Measurements from ENCODE around the gene GAA.

The GAA gene

DNA sequence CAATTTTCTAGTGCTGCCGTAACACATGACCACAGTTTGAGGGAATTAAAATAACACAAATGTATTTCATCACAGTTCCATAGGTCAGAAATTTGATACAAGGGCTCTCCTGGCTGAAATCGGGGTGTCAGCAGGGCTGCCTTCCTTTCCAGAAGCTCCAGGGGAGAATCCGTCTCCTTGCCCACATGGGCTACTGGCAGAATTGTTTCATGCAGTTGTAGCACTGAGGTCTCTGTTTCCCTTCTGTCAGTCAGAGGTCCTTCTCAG is 25.0 kb downstream of the GAA start:
- no peaks in the 10 kb centered on the region for H3K36me3 ChIP-seq (ENCODE audit: control insufficient read depth, insufficient read depth, low read length)
- H3K4me3 ChIP-seq (ENCODE audit: low read length): no peak overlapping the region
- no peaks in the 10 kb centered on the region for H3K27me3 ChIP-seq (ENCODE audit: control insufficient read depth, insufficient read depth, low read length)
- H3K4me1 ChIP-seq (ENCODE audit: control insufficient read depth, insufficient read depth, low read length): peaks cover 6% of the 10 kb centered on the region; the same call in 1 of the 2 replicates
- H3K9me3 ChIP-seq (ENCODE audit: control insufficient read depth, insufficient read depth, low read length): no peaks in the 10 kb centered on the region
- H3K27ac ChIP-seq (ENCODE audit: low read length): no peak overlapping the region
- DNase-seq (ENCODE audit: low read depth, low spot score): no peak
- no CpG with 5 or more reads among the region's 3 CpGs for WGBS (ENCODE audit: insufficient coverage, insufficient read length)

DNA sequence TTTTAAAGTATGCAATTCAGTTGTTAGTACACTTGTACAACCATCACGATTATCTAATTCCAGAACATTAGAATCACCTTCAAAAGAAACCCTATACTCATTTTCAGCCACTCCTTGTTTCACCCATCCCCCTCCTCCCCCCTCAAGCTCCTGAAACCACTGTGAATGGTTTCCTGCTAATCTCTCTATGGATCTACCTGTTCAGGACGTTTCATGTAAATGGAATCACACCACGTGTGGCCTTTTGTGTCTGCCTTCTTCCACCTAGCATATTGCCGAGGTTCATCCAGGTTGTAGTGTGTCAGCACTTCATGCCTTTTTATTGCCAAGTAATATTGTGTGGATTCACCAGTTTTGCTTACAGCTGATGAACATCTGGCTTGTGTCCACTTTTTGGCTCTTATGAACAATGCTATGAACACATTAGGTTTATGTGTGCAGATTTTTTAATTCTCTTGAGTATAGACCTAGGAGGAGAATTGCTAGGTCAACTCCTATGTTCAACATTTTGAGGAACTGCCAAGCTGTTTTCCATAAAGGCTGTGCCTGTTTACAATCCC is 27.7 kb downstream of the GAA start:
- peaks cover 4% of the 10 kb centered on the region; the same call in 1 of the 2 replicates for H3K4me1 ChIP-seq (ENCODE audit: control insufficient read depth, insufficient read depth, low read length)
- H3K27ac ChIP-seq (ENCODE audit: low read length): no peak overlapping the region
- H3K4me3 ChIP-seq (ENCODE audit: low read length): no peak overlapping the region
- no peaks in the 10 kb centered on the region for H3K9me3 ChIP-seq (ENCODE audit: control insufficient read depth, insufficient read depth, low read length)
- peaks cover 10% of the 10 kb centered on the region for H3K36me3 ChIP-seq (ENCODE audit: control insufficient read depth, insufficient read depth, low read length)
- no peak for DNase-seq (ENCODE audit: low read depth, low spot score)
- no CpG with 5 or more reads among the region's 4 CpGs for WGBS (ENCODE audit: insufficient coverage, insufficient read length)
- H3K27me3 ChIP-seq (ENCODE audit: control insufficient read depth, insufficient read depth, low read length): no peaks in the 10 kb centered on the region

DNA sequence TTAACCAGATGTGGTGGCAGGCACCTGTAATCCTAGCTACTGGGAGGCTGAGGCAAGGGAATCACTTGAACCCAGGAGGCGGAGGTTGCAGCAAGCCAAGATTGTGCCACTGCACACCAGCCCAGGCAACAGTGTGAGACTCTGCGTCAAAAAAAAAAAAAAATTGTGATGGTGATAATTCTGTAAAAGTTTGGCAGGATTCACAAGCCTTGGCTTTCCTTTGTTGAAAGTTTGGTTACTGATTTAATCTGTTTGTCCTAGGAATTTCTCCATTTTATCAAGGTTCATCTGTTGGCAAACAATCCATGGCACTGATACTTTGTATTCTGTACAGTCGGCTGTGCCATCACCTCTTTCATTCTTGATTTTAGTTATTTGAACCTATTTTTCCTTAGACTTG is 29.6 kb downstream of the GAA start:
- Histone ChIP-seq H3K27ac (ENCODE audit: low read length) (no peak overlapping the region), H3K4me1 (ENCODE audit: control insufficient read depth, insufficient read depth, low read length) (no peaks in the 10 kb centered on the region), H3K4me3 (ENCODE audit: low read length) (no peak overlapping the region), H3K9me3 (ENCODE audit: control insufficient read depth, insufficient read depth, low read length) (no peaks in the 10 kb centered on the region), H3K36me3 (ENCODE audit: control insufficient read depth, insufficient read depth, low read length) (peaks cover 15% of the 10 kb centered on the region), H3K27me3 (ENCODE audit: control insufficient read depth, insufficient read depth, low read length) (no peaks in the 10 kb centered on the region)
- WGBS (ENCODE audit: insufficient coverage, insufficient read length): no CpG with 5 or more reads among the region's 3 CpGs
- DNase-seq (ENCODE audit: low read depth, low spot score): no peak

DNA sequence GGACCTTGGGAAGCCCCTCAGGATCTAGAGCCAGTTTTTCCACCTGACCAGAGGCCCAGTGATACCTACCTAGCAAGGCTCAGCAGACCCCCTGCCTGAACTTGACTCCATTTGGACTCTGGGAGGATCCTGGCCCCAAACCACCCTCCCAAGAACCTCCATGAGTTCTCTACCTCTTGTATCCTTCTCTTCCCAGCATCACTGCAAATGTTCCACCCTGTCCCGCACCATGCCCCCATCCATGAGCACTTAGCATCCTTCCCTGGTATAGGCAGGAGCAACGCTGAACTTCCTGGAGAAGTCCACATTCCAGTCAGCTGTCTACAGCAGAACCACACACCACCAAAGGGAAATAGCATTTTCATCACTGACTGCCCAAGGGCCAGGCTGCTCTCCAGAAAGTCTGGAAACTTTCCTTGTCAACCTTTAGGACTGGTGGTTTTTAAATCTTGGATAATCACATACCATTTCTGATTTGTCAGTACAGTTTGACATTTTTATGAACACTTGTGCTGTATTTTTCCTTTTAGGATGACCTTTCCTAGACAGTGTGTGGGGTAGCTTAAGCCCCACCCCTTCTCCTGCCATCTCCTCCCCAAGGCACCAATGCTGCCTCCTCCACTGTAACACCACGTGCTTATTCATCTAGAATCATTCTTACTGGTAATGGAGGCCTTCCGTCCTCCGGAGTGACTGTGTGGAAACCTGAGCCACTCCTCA is 31.7 kb downstream of the GAA start:
- H3K9me3 ChIP-seq (ENCODE audit: control insufficient read depth, insufficient read depth, low read length): no peaks in the 10 kb centered on the region
- no peak for DNase-seq (ENCODE audit: low read depth, low spot score)
- no peaks in the 10 kb centered on the region for H3K4me1 ChIP-seq (ENCODE audit: control insufficient read depth, insufficient read depth, low read length)
- H3K4me3 ChIP-seq (ENCODE audit: low read length): no peak overlapping the region
- WGBS (ENCODE audit: insufficient coverage, insufficient read length): no CpG with 5 or more reads among the region's 5 CpGs
- H3K27me3 ChIP-seq (ENCODE audit: control insufficient read depth, insufficient read depth, low read length): no peaks in the 10 kb centered on the region
- H3K27ac ChIP-seq (ENCODE audit: low read length): no peak overlapping the region
- peaks cover 30% of the 10 kb centered on the region for H3K36me3 ChIP-seq (ENCODE audit: control insufficient read depth, insufficient read depth, low read length)

DNA sequence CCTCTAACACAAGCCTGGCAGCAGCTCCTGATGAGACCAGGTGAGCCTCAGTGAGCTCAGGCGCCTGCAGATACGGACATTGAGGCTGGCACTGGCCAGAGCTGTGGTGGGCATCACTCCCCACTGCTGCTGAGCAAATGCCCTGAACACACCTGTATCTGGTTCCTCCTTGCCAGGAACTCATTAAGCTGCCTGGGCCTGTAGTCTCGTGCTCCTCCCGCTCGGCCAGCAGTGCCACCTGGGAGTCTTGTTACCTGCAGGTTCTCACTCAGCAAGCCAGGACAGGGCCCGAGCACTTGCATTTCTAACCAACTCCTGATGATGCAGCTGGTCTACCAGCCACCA is 32.2 kb downstream of the GAA start:
- H3K4me1 ChIP-seq (ENCODE audit: control insufficient read depth, insufficient read depth, low read length): no peaks in the 10 kb centered on the region
- H3K36me3 ChIP-seq (ENCODE audit: control insufficient read depth, insufficient read depth, low read length): peaks cover 35% of the 10 kb centered on the region
- no peaks in the 10 kb centered on the region for H3K9me3 ChIP-seq (ENCODE audit: control insufficient read depth, insufficient read depth, low read length)
- DNase-seq (ENCODE audit: low read depth, low spot score): no peak
- no peak overlapping the region for H3K27ac ChIP-seq (ENCODE audit: low read length)
- no peak overlapping the region for H3K4me3 ChIP-seq (ENCODE audit: low read length)
- WGBS (ENCODE audit: insufficient coverage, insufficient read length): no CpG with 5 or more reads among the region's 6 CpGs
- H3K27me3 ChIP-seq (ENCODE audit: control insufficient read depth, insufficient read depth, low read length): no peaks in the 10 kb centered on the region

DNA sequence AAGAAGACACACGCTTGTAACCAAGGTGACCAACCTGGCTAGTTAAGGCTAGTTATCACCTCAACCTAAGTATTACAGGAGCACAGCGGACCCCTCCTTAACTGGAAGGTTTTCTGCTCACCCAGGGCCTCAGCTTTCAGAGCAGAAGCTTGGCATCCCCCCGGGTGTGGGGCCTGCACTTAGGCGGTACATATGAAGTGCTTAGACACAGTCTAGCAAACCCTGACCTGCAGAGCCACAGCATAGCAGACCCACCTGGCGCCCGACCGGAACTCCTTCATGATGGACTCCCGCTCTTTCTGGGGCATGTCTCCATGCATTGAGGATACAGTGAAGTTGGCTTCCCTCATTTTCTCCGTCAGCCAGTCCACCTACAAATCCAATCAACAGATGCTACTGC is 35.8 kb downstream of the GAA start:
- no CpG with 5 or more reads among the region's 9 CpGs for WGBS (ENCODE audit: insufficient coverage, insufficient read length)
- Histone ChIP-seq H3K4me3 (ENCODE audit: low read length) (no peak overlapping the region), H3K27me3 (ENCODE audit: control insufficient read depth, insufficient read depth, low read length) (no peaks in the 10 kb centered on the region; the same call in 1 of the 2 replicates), H3K36me3 (ENCODE audit: control insufficient read depth, insufficient read depth, low read length) (peaks cover 45% of the 10 kb centered on the region), H3K9me3 (ENCODE audit: control insufficient read depth, insufficient read depth, low read length) (no peaks in the 10 kb centered on the region), H3K27ac (ENCODE audit: low read length) (no peak overlapping the region), H3K4me1 (ENCODE audit: control insufficient read depth, insufficient read depth, low read length) (no peaks in the 10 kb centered on the region)
- no peak for DNase-seq (ENCODE audit: low read depth, low spot score)

DNA sequence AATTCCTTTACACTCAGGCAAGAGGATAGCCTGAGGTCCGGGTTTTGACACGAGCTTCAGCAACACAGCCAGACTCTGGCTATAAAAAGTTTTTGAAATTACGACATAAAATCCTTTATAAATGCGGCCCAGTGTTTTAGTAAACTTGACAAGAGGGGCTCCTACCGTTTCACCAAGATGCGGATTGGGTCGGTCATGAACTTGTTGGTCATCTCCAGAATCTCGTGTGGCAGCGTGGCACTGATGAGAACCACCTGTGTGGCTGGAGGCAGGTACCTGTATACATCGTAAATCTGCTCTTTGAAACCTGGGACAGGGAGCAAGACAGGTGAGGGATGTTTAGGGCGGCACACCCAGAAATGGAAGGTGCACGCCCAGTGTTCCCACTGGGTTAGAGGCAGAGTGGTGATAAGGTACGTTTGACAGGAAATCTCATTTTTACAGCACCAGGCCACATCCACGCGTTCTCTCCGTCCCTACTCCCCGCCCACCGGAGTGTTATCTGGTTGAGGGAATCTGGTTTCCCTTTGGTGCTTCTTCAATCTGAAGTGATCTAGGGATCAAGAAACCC is 37.6 kb downstream of the GAA start:
- peaks cover 39% of the 10 kb centered on the region; the same call in 1 of the 2 replicates for H3K36me3 ChIP-seq (ENCODE audit: control insufficient read depth, insufficient read depth, low read length)

DNA sequence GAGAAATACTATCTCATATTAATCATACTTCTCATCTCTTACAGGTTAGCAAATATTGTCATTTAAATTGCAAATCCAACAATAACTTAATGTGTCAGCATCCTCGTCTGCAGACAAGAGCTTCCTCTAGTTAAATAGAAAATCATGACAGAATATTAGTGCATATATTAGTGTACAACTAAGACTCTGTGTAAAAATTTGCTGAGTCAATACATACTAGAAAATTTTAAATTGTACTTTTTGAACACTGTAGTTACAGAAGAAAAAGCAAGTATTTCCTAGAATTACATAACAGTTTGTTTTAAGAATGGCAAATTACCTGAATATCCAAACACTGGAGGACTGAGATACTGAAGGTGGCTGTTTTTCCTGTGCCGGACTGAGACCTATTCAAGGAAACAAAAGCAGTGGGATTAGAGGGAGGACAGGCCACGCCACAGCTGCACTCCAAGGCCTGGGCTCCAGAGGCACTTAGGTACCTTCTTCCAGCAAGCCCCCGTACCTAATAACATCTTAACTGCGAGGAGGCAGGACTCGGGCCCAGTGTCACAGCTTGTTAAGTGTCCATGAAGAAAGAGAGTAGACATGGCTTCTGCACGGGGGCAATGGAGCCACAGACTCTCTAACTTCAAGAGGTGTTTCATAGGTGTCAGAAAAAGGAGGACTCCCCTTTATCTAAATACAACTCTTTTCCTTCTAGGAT is 40.2 kb downstream of the GAA start:
- peaks cover 33% of the 10 kb centered on the region; the same call in 1 of the 2 replicates for H3K36me3 ChIP-seq (ENCODE audit: control insufficient read depth, insufficient read depth, low read length)
- no CpG with 5 or more reads among the region's 7 CpGs for WGBS (ENCODE audit: insufficient coverage, insufficient read length)

More for the DNA sequence above, 37.6 kb downstream of the GAA start:
- H3K9me3 ChIP-seq (ENCODE audit: control insufficient read depth, insufficient read depth, low read length): no peaks in the 10 kb centered on the region
- no peak for DNase-seq (ENCODE audit: low read depth, low spot score)
- H3K27me3 ChIP-seq (ENCODE audit: control insufficient read depth, insufficient read depth, low read length): no peaks in the 10 kb centered on the region; the same call in 1 of the 2 replicates
- H3K4me1 ChIP-seq (ENCODE audit: control insufficient read depth, insufficient read depth, low read length): no peaks in the 10 kb centered on the region
- H3K27ac ChIP-seq (ENCODE audit: low read length): no peak overlapping the region
- H3K4me3 ChIP-seq (ENCODE audit: low read length): no peak overlapping the region
- WGBS (ENCODE audit: insufficient coverage, insufficient read length): no CpG with 5 or more reads among the region's 18 CpGs

DNA sequence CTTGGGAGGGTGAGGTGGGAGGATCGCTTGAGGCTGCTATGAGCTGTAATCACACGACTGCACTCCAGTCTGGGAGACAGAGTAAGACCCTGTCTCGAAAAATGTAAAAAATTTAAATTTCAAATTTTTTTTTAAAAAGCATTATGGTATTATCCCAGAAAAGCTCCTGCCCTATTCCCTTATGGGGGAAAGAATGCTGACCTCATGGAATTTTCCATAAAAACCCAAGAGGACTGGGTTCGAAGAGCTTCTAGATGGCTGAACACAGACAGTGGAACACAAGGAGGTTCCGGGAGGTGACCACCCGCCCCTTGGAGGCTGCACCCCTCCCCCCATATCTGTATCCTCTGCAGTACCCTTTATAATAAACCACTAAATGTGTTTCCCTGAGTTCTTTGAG is 41.5 kb downstream of the GAA start:
- no peak overlapping the region for H3K27ac ChIP-seq (ENCODE audit: low read length)
- peaks cover 2% of the 10 kb centered on the region; the same call in 1 of the 2 replicates for H3K4me1 ChIP-seq (ENCODE audit: control insufficient read depth, insufficient read depth, low read length)
- no peak overlapping the region for H3K4me3 ChIP-seq (ENCODE audit: low read length)
- no peak for DNase-seq (ENCODE audit: low read depth, low spot score)
- WGBS (ENCODE audit: insufficient coverage, insufficient read length): no CpG with 5 or more reads among the region's 6 CpGs
- peaks cover 23% of the 10 kb centered on the region; the same call in 1 of the 2 replicates for H3K36me3 ChIP-seq (ENCODE audit: control insufficient read depth, insufficient read depth, low read length)
- H3K9me3 ChIP-seq (ENCODE audit: control insufficient read depth, insufficient read depth, low read length): no peaks in the 10 kb centered on the region
- H3K27me3 ChIP-seq (ENCODE audit: control insufficient read depth, insufficient read depth, low read length): no peaks in the 10 kb centered on the region; the same call in 1 of the 2 replicates

More for the DNA sequence above, 40.2 kb downstream of the GAA start:
- peaks cover 2% of the 10 kb centered on the region; the same call in 1 of the 2 replicates for H3K4me1 ChIP-seq (ENCODE audit: control insufficient read depth, insufficient read depth, low read length)
- H3K27ac ChIP-seq (ENCODE audit: low read length): no peak overlapping the region
- no peaks in the 10 kb centered on the region; the same call in 1 of the 2 replicates for H3K27me3 ChIP-seq (ENCODE audit: control insufficient read depth, insufficient read depth, low read length)
- no peaks in the 10 kb centered on the region for H3K9me3 ChIP-seq (ENCODE audit: control insufficient read depth, insufficient read depth, low read length)
- H3K4me3 ChIP-seq (ENCODE audit: low read length): no peak overlapping the region
- DNase-seq (ENCODE audit: low read depth, low spot score): no peak

All from iPS DF 6.9 (cell line).